ENCODE results near the gene ERLEC1. TPM values are rescaled to one million over a fixed set of nuclear protein-coding genes. Genes with fewer than 3 reads are reported as not detected.

The ERLEC1 gene
- polyA plus RNA-seq, 3 donors from 2014 or later, result 43.2 to 94.3 (median 46.0) TPM

- no peak within 1 kb of the TSS for H3K4me3 Mint-ChIP-seq
- H3K36me3 Mint-ChIP-seq, result peaks cover 0 to 16% (median 9%) of the 10 kb centered on the region in 3 donors
- H3K27ac Mint-ChIP-seq, result peak within 1 kb of the TSS in 1 of 6 donors; percentile 6
- DNase-seq, result no peak
- peaks cover 0 to 11% of the 10 kb centered on the region in 2 donors for H3K4me1 Mint-ChIP-seq
- peaks cover 0 to 5% (median 0%) of the 10 kb centered on the region in 3 donors for H3K27me3 Mint-ChIP-seq (ENCODE audit: low read depth in 3 of 3)
- no peaks in the 10 kb centered on the region for H3K9me3 Mint-ChIP-seq
These were observed 72.7 kb downstream of the ERLEC1 start, which contains the start of gene GPR75 for GRCh38 chr2:53859206-53860181. Gene GPR75 (minus strand): TSS chr2:53859967. CDS start chr2:53854756, 5,211 bp downstream.

GRCh38 chr2:53861824-53862223 is 75.0 kb downstream of the ERLEC1 start:
- Mint-ChIP-seq H3K27me3 (ENCODE audit: low read depth in 3 of 3) (peaks cover 0 to 1% (median 0%) of the 10 kb centered on the region in 3 donors), H3K4me1 (peaks cover 0 to 11% of the 10 kb centered on the region in 2 donors), H3K9me3 (no peaks in the 10 kb centered on the region), H3K4me3 (no peak overlapping the region), H3K27ac (peak overlapping the region in 1 of 6 donors; percentile 43), H3K36me3 (peaks cover 7 to 36% (median 15%) of the 10 kb centered on the region in 3 donors)
- DNase-seq, result no peak

- no peak overlapping the region for H3K4me3 Mint-ChIP-seq
- peaks cover 0 to 4% of the 10 kb centered on the region in 2 donors for H3K4me1 Mint-ChIP-seq
- no peaks in the 10 kb centered on the region for H3K9me3 Mint-ChIP-seq
- H3K27me3 Mint-ChIP-seq (ENCODE audit: low read depth in 3 of 3), result no peaks in the 10 kb centered on the region
- H3K36me3 Mint-ChIP-seq, result peaks cover 13 to 39% (median 16%) of the 10 kb centered on the region in 3 donors
- peak overlapping the region in 1 of 6 donors; percentile 45 for H3K27ac Mint-ChIP-seq
- no peak for DNase-seq
These were observed 76.8 kb downstream of the ERLEC1 start for GRCh38 chr2:53863538-53864227.

GRCh38 chr2:53865264-53865663 is 78.4 kb downstream of the ERLEC1 start:
- no peaks in the 10 kb centered on the region for H3K27me3 Mint-ChIP-seq (ENCODE audit: low read depth in 3 of 3)
- H3K4me3 Mint-ChIP-seq, result no peak overlapping the region
- DNase-seq, result no peak
- no peaks in the 10 kb centered on the region for H3K9me3 Mint-ChIP-seq
- no peaks in the 10 kb centered on the region for H3K4me1 Mint-ChIP-seq
- peaks cover 13 to 39% (median 19%) of the 10 kb centered on the region in 3 donors for H3K36me3 Mint-ChIP-seq
- H3K27ac Mint-ChIP-seq, result peak overlapping the region in 1 of 6 donors; percentile 73

GRCh38 chr2:53865962-53866361 is 79.1 kb downstream of the ERLEC1 start:
- Mint-ChIP-seq H3K4me3 (no peak overlapping the region), H3K27me3 (ENCODE audit: low read depth in 3 of 3) (no peaks in the 10 kb centered on the region), H3K36me3 (peaks cover 13 to 34% (median 19%) of the 10 kb centered on the region in 3 donors), H3K9me3 (no peaks in the 10 kb centered on the region), H3K4me1 (no peaks in the 10 kb centered on the region), H3K27ac (no peak overlapping the region)
- DNase-seq, result no peak

- DNase-seq, result no peak
- no peaks in the 10 kb centered on the region for H3K4me1 Mint-ChIP-seq
- peaks cover 13 to 34% (median 19%) of the 10 kb centered on the region in 3 donors for H3K36me3 Mint-ChIP-seq
- H3K4me3 Mint-ChIP-seq, result no peak overlapping the region
- H3K27ac Mint-ChIP-seq, result no peak overlapping the region
- no peaks in the 10 kb centered on the region for H3K27me3 Mint-ChIP-seq (ENCODE audit: low read depth in 3 of 3)
- H3K9me3 Mint-ChIP-seq, result no peaks in the 10 kb centered on the region
These were observed 80.3 kb downstream of the ERLEC1 start for GRCh38 chr2:53867169-53867568.

- H3K27me3 Mint-ChIP-seq (ENCODE audit: low read depth in 3 of 3), result no peaks in the 10 kb centered on the region
- H3K27ac Mint-ChIP-seq, result peak overlapping the region in 1 of 6 donors; percentile 48
- no peak for DNase-seq
- H3K4me1 Mint-ChIP-seq, result no peaks in the 10 kb centered on the region
- H3K4me3 Mint-ChIP-seq, result no peak overlapping the region
- peaks cover 13 to 34% (median 19%) of the 10 kb centered on the region in 3 donors for H3K36me3 Mint-ChIP-seq
- no peaks in the 10 kb centered on the region for H3K9me3 Mint-ChIP-seq
These were observed 80.9 kb downstream of the ERLEC1 start for GRCh38 chr2:53867773-53868172.

Other genes starting within 250 kb of the ERLEC1 start
- 1 to 10 TPM; 2.3 to 4.3 (median 3.0) TPM for gene CHAC2, start 19.2 kb upstream of the ERLEC1 start, polyA plus RNA-seq
- 10 to 100 TPM; 13.0 to 15.2 (median 13.4) TPM for gene ASB3, start 91 bp upstream of the ERLEC1 start, polyA plus RNA-seq
- not detected for gene GPR75, start 72.9 kb downstream of the ERLEC1 start, polyA plus RNA-seq
- 1 to 10 TPM; 1.8 to 8.8 (median 4.2) TPM for gene PSME4, start 183.9 kb downstream of the ERLEC1 start, polyA plus RNA-seq

Measured in immature natural killer cell (primary cell).